HT-29 (cell line): ENCODE results near the gene KREMEN2. TPM values are rescaled to one million over a fixed set of nuclear protein-coding genes. Genes with fewer than 3 reads are reported as not detected.

Experiments
- DNase-seq: peaks from one replicate; pipeline ENCODE4 v3.0.0-alpha.2; 2015; ENCODE audit warnings: low spot score
- total RNA-seq: library from RNA; depleted of rRNA; stranded (reverse); fragments of >200 nt; shearing (Covaris generic); gene quantifications from 2 replicates; pipeline ENCODE4 v1.2.3, GENCODE V29; 2014

Gene KREMEN2
- total RNA-seq, 1 experiment from 2014 or later: 0.08 TPM

- peak; percentile 44 for DNase-seq
Measured at GRCh38 chr16:2964475-2965336, 631 bp downstream of the KREMEN2 start.

- no peak for DNase-seq
Measured at GRCh38 chr16:2966043-2966807, 2.1 kb downstream of the KREMEN2 start.

- DNase-seq: no peak
Measured at GRCh38 chr16:2966808-2967191, 2.7 kb downstream of the KREMEN2 start.

GRCh38 chr16:2967211-2967631, 3.1 kb downstream of the KREMEN2 start:
- no peak for DNase-seq

GRCh38 chr16:2967721-2968161, 3.7 kb downstream of the KREMEN2 start:
- no peak for DNase-seq

- DNase-seq: no peak
Measured at GRCh38 chr16:2968368-2968737, 4.3 kb downstream of the KREMEN2 start.

GRCh38 chr16:2968738-2969544, 4.9 kb downstream of the KREMEN2 start, which contains the start of gene PAQR4:
Gene PAQR4, plus strand, starts transcription at chr16:2969348. Its CDS starts 327 bp downstream, at chr16:2969675.
- DNase-seq: peak; percentile 96

- DNase-seq: peak; percentile 75
Measured at GRCh38 chr16:2969545-2970521, 5.8 kb downstream of the KREMEN2 start.

- DNase-seq: no peak
Measured at GRCh38 chr16:2970563-2970962, 6.5 kb downstream of the KREMEN2 start.

- DNase-seq: no peak
Measured at GRCh38 chr16:2971134-2971984, 7.3 kb downstream of the KREMEN2 start.

GRCh38 chr16:2971985-2972784, 8.1 kb downstream of the KREMEN2 start:
- no peak for DNase-seq

- no peak for DNase-seq
Measured at GRCh38 chr16:2973093-2973492, 9.0 kb downstream of the KREMEN2 start.

GRCh38 chr16:2973605-2974318, 9.7 kb downstream of the KREMEN2 start:
- no peak for DNase-seq

- no peak for DNase-seq
Measured at GRCh38 chr16:2974319-2975056, 10.4 kb downstream of the KREMEN2 start.

GRCh38 chr16:2975161-2975795, 11.2 kb downstream of the KREMEN2 start:
- DNase-seq: no peak

- no peak for DNase-seq
Measured at GRCh38 chr16:2976201-2976600, 12.1 kb downstream of the KREMEN2 start.

GRCh38 chr16:2976673-2977072, 12.6 kb downstream of the KREMEN2 start:
- DNase-seq: no peak
